Measurements from ENCODE around the gene ACTBL2.

GRCh38 chr5:57476601-57477056, 6.0 kb downstream of the ACTBL2 start:
- TF ChIP-seq CTCF (IDR thresholded peaks at IDR 0.05; ENCODE audit: low read depth, low read length, missing input control), result no peak
- no peak for TF ChIP-seq MAX (IDR thresholded peaks at IDR 0.05)
- TF ChIP-seq REST (IDR thresholded peaks at IDR 0.05), result no peak
- TF ChIP-seq GABPA (IDR thresholded peaks at IDR 0.05 in 1 of 2, conservative IDR thresholded peaks at IDR 0.05 in 1 of 2), result no peak
- TF ChIP-seq ZBTB33 (IDR thresholded peaks at IDR 0.05), result no peak
- TF ChIP-seq YY1 (IDR thresholded peaks at IDR 0.05), result no peak
- TF ChIP-seq JUND (IDR thresholded peaks at IDR 0.05), result no peak
- no peak for TF ChIP-seq RXRA (IDR thresholded peaks at IDR 0.05)
- no peak for TF ChIP-seq SP1 (IDR thresholded peaks at IDR 0.05)
- TF ChIP-seq TAF1 (conservative IDR thresholded peaks at IDR 0.05), result no peak
- TF ChIP-seq HNF4A (conservative IDR thresholded peaks at IDR 0.05), result no peak
- no peak for TF ChIP-seq NR2F2 (IDR thresholded peaks at IDR 0.05)
- TF ChIP-seq FOXA1 (IDR thresholded peaks at IDR 0.05), result no peak

Measured in liver (tissue), 3 donors.